Smooth muscle cell (in vitro differentiated cells): ENCODE data around the gene INPP5E. TPM values are rescaled to one million over a fixed set of nuclear protein-coding genes. Genes with fewer than 3 reads are reported as not detected.

Experiments used
- DNase-seq: peaks from one replicate; lab custom pipeline; 2025; ENCODE audit not compliant: unreplicated experiment; lab: John Stamatoyannopoulos, UW
- H2AFZ ChIP-seq: fragments of 200-600 bp; sonication (generic); 2 replicates; pipeline ENCODE4 v1.6.0; 2016; ENCODE audit warnings: antibody characterized with exemption, low read depth, mild to moderate bottlenecking
- H3F3A ChIP-seq: fragments of 200-600 bp; sonication (generic); 2 replicates; pipeline ENCODE4 v1.6.0; 2017; ENCODE audit warnings: antibody characterized with exemption, low read depth
- H3K27ac ChIP-seq: fragments of 200-600 bp; sonication (generic); 2 replicates; pipeline ENCODE4 v1.5.1; 2016; ENCODE audit warnings: low read depth, mild to moderate bottlenecking
- H3K27me3 ChIP-seq: fragments of 200-600 bp; sonication (generic); 2 replicates; pipeline ENCODE4 v1.6.1; 2016; ENCODE audit warnings: low read depth, mild to moderate bottlenecking
- H3K36me3 ChIP-seq: fragments of 200-600 bp; sonication (generic); 2 replicates; pipeline ENCODE4 v1.5.1; 2016; ENCODE audit warnings: low read depth
- H3K4me1 ChIP-seq: fragments of 200-600 bp; sonication (generic); 2 replicates; pipeline ENCODE4 v1.5.1; 2016; ENCODE audit warnings: low read depth
- H3K4me2 ChIP-seq: fragments of 200-600 bp; sonication (generic); 2 replicates; pipeline ENCODE4 v1.6.0; 2016; ENCODE audit warnings: mild to moderate bottlenecking
- H3K4me3 ChIP-seq: fragments of 200-600 bp; sonication (generic); 2 replicates; pipeline ENCODE4 v1.5.1; 2016; ENCODE audit warnings: mild to moderate bottlenecking
- H3K79me2 ChIP-seq: fragments of 200-600 bp; sonication (generic); 2 replicates; pipeline ENCODE4 v1.6.0; 2016; ENCODE audit warnings: low read depth, mild to moderate bottlenecking
- H3K9ac ChIP-seq: fragments of 200-600 bp; sonication (generic); 2 replicates; pipeline ENCODE4 v1.6.0; 2016; ENCODE audit warnings: low read depth
- H3K9me3 ChIP-seq: fragments of 200-600 bp; sonication (generic); replicated peaks from 2 replicates; pipeline ENCODE4 v1.5.1; 2016; ENCODE audit warnings: low read depth
- H4K20me1 ChIP-seq: fragments of 200-600 bp; sonication (generic); 2 replicates; pipeline ENCODE4 v1.6.0; 2016; ENCODE audit warnings: low read depth
- CTCF ChIP-seq: fragments of 200-600 bp; sonication (generic); IDR thresholded peaks from 2 replicates; pipeline ENCODE4 v1.5.1; 2017; ENCODE audit warnings: borderline replicate concordance, mild to moderate bottlenecking, antibody characterized with exemption; ENCODE audit not compliant: insufficient read depth, poor library complexity, severe bottlenecking
- WGBS: methylation state at CpG from one replicate; pipeline ENCODE4 v1.1.7; 2016; ENCODE audit warnings: low lambda C conversion rate; 5-methylcytosine and 5-hydroxymethylcytosine counted together
- polyA plus RNA-seq: library from polyadenylated mRNA; unstranded; fragments of >200 nt; fragmentation: Nextera tagmentation; extraction: Ambion mirVana; gene quantifications from 2 replicates; pipeline ENCODE4 v1.2.1, GENCODE V29; 2016
- total RNA-seq: library from RNA; depleted of rRNA; stranded (reverse); fragments of >200 nt; gene quantifications from 2 replicates; pipeline ENCODE4 v1.2.3, GENCODE V29; 2014

The INPP5E gene
- total and polyA plus RNA-seq, 2 experiments from 2014 or later, result 2.8 to 7.7 TPM

- WGBS, result 92% methylated on average over 18 of the region's 18 CpGs
- no peaks in the 10 kb centered on the region for H3K36me3 ChIP-seq
- H4K20me1 ChIP-seq, result peaks cover 9% of the 10 kb centered on the region
- peaks cover 6% of the 10 kb centered on the region for H3K4me1 ChIP-seq
- H3F3A ChIP-seq, result no peaks in the 10 kb centered on the region
- H3K4me2 ChIP-seq, result no peak overlapping the region
- H3K9me3 ChIP-seq, result no peaks in the 10 kb centered on the region
- peaks cover 7% of the 10 kb centered on the region for H3K79me2 ChIP-seq
- no peak overlapping the region for H2AFZ ChIP-seq
- H3K27me3 ChIP-seq, result no peaks in the 10 kb centered on the region
- H3K9ac ChIP-seq, result no peak overlapping the region
- H3K27ac ChIP-seq, result no peak overlapping the region
- DNase-seq, result no peak
- TF ChIP-seq CTCF, result no peak
- H3K4me3 ChIP-seq, result no peak overlapping the region
Observed at GRCh38 chr9:136486823-136487620, 47.4 kb upstream of the INPP5E start.

- H3K9ac ChIP-seq, result no peak overlapping the region
- no peak overlapping the region for H3K4me2 ChIP-seq
- no peak overlapping the region for H2AFZ ChIP-seq
- no peaks in the 10 kb centered on the region for H3K27me3 ChIP-seq
- peaks cover 18% of the 10 kb centered on the region for H4K20me1 ChIP-seq
- 93% methylated on average over 7 of the region's 7 CpGs for whole genome bisulfite sequencing
- DNase-seq, result no peak
- H3K4me1 ChIP-seq, result peaks cover 12% of the 10 kb centered on the region
- no peaks in the 10 kb centered on the region for H3K9me3 ChIP-seq
- H3K27ac ChIP-seq, result no peak overlapping the region
- H3K4me3 ChIP-seq, result no peak overlapping the region
- no peak for TF ChIP-seq CTCF
- no peaks in the 10 kb centered on the region for H3F3A ChIP-seq
- no peaks in the 10 kb centered on the region for H3K36me3 ChIP-seq
- peaks cover 16% of the 10 kb centered on the region for H3K79me2 ChIP-seq
Observed at GRCh38 chr9:136486131-136486530, 46.5 kb upstream of the INPP5E start.

DNA sequence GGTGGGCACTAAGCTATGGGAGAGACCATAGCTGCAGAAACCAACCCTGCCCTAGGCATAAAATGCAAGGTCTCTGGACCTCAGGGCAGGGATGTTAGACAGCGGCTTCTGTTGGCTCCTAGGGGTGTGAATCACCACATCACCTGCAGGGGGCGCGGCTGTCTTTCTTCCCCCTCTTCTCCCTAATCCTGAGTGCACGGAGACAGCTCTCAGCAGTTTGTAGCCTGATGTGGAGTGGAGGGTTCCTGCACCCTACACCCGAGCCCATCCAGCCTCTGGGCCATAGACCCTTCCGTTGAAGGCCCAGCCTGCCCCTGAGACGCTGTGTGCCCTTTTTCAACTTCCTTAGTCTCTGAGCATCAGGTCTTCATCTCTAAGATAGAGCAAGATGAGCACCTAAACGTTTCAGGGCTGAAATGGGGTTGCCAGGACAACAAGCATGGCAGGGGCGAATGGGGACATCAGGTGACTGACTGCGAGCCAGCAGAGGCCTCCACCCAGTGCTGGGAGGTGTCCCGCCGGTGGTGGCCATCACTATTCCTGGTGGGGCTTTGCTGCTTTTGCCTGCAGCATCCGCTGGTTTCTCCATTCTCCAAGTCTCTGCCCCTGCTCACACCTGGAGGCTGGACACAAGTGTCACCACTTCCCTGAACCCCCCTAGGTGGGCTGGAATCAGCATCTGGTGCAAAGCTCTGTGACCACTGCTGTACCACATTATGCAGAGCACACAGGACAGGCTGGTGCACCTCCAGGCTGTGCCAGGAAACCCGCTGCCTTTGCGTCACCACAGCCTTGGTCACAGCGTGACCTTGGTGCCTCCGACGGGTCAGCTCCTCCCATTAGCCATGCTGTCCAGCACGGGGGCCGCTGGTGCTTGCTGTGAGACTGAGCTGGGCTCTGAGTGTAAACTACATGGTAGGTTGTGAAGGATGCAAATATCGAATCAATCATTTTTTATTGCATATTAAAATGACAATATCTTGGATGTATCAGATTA is 45.7 kb upstream of the INPP5E start:
- H3F3A ChIP-seq, result no peaks in the 10 kb centered on the region
- WGBS, result 51% methylated on average over 21 of the region's 21 CpGs
- DNase-seq, result peak; percentile 60
- H2AFZ ChIP-seq, result no peak overlapping the region
- peaks cover 26% of the 10 kb centered on the region for H4K20me1 ChIP-seq
- peaks cover 12% of the 10 kb centered on the region for H3K4me1 ChIP-seq
- H3K9me3 ChIP-seq, result no peaks in the 10 kb centered on the region
- H3K36me3 ChIP-seq, result no peaks in the 10 kb centered on the region
- no peak overlapping the region for H3K9ac ChIP-seq
- H3K27ac ChIP-seq, result no peak overlapping the region
- no peak overlapping the region for H3K4me3 ChIP-seq
- H3K4me2 ChIP-seq, result no peak overlapping the region
- H3K27me3 ChIP-seq, result no peaks in the 10 kb centered on the region
- H3K79me2 ChIP-seq, result peaks cover 24% of the 10 kb centered on the region
- peak; percentile 73 for TF ChIP-seq CTCF
